T-helper 17 cell (primary cell): ENCODE results near the gene UBE2V1. TPM values are rescaled to one million over a fixed set of nuclear protein-coding genes. Genes with fewer than 3 reads are reported as not detected.
A peak's percentile ranks its signal among the peaks of the same experiment; 100 is the strongest.
"Not testable (repeated sequence)": the region's sequence is repeated elsewhere in the genome, so short reads cannot be mapped to it uniquely, and the experiment has no call there.

Source experiments
- ATAC-seq: fragments of 150-1000 bp; cut with Tn5 transposase; 2 replicates; pipeline ENCODE4 v1.10.0; 2021; ENCODE audit warnings: mild to moderate bottlenecking, moderate library complexity
- DNase-seq, 3 donors: peaks; one replicate each; pipeline versions ENCODE4 v3.0.0 to v3.0.0-alpha.2; 2020 to 2021
- H3K9me3 ChIP-seq: one replicate; pipeline ENCODE4 v1.7.0; 2013; ENCODE audit warnings: low read length, mild to moderate bottlenecking; ENCODE audit not compliant: control insufficient read depth, poor library complexity, severe bottlenecking
- H3K27ac Mint-ChIP-seq: one replicate; pipeline ENCODE4 v1.8.0; 2022; ENCODE audit warnings: mild to moderate bottlenecking, moderate library complexity, mixed read lengths
- H3K27me3 Mint-ChIP-seq: one replicate; pipeline ENCODE4 v1.8.0; 2022; ENCODE audit warnings: mixed read lengths
- H3K36me3 Mint-ChIP-seq: one replicate; pipeline ENCODE4 v1.8.0; 2022; ENCODE audit warnings: low read depth, mixed read lengths
- H3K4me1 Mint-ChIP-seq: one replicate; pipeline ENCODE4 v1.8.0; 2022; ENCODE audit warnings: mild to moderate bottlenecking, mixed read lengths
- H3K4me3 Mint-ChIP-seq: one replicate; pipeline ENCODE4 v1.8.0; 2022; ENCODE audit warnings: mild to moderate bottlenecking, moderate library complexity, mixed read lengths
- total RNA-seq, 4 donors: library from RNA in 2 of 4; stranded (reverse) in 2 of 4; gene quantifications; one replicate each; pipeline ENCODE4 v1.2.3 and lab custom pipeline; 2022 to 2026

Gene UBE2V1
- total RNA-seq, 2 donors from 2014 or later: 124 to 151 TPM

DNA sequence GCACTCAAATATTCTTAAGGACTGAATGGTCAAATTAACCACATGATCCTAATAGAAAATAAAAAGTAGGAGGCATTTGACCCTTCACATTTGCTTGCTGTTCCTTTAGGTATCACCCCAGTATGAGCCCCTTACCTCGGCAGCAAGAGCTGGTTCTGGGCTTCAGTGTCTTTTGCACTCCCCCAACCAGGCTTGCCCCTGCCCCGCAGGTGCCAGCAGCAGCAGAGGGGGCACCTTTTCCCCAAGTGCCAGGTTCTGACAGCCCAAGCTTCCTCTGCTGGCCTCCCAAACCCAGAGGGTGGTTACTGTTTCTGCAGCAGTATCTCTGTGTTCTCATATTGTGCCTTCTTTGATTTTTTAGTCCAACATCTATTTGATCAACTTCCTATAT is 23.2 kb downstream of the UBE2V1 start:
- Mint-ChIP-seq H3K4me3 (no peak overlapping the region), H3K27ac (peak overlapping the region; percentile 39), H3K27me3 (no peaks in the 10 kb centered on the region), H3K4me1 (peaks cover 26% of the 10 kb centered on the region), H3K36me3 (peaks cover 2% of the 10 kb centered on the region)
- no peaks in the 10 kb centered on the region for H3K9me3 ChIP-seq
- ATAC-seq (no peak), DNase-seq (no peak)

DNA sequence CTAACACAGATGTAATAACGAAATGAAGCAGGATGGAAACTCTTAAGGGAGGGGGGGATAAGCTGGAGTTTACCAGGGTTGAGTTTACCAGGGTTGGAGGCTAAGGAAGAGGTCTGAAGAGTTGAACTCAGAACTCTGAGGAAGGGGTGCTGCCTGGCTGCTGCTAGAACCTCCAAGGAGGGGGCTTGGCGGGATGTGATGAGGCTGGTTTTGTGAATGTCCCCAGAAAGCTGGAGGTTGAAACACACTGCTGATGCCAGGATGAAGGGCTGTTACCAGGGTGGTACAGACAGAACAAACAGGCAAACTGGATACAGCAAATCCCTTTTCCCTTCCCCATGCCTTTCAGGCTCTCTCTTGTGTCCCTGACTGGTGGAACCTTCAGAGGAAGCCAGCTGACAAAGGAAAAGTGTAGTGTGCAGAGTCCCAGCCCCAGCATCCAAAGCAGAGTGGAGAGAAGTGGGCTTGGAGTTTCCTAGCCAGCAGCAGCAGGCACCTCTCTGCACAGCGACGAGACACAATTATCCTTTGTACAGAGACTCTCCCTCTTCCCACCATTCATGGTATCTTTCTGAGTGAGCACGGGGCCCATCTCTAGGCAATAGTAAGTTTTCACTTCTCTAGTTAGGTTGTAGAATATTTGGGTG is 23.7 kb downstream of the UBE2V1 start:
- no peak overlapping the region for H3K4me3 Mint-ChIP-seq
- no peaks in the 10 kb centered on the region for H3K27me3 Mint-ChIP-seq
- no peak for ATAC-seq
- H3K36me3 Mint-ChIP-seq: peaks cover 2% of the 10 kb centered on the region
- H3K4me1 Mint-ChIP-seq: peaks cover 26% of the 10 kb centered on the region
- DNase-seq: no peak
- peak overlapping the region; percentile 39 for H3K27ac Mint-ChIP-seq
- H3K9me3 ChIP-seq: no peaks in the 10 kb centered on the region

DNA sequence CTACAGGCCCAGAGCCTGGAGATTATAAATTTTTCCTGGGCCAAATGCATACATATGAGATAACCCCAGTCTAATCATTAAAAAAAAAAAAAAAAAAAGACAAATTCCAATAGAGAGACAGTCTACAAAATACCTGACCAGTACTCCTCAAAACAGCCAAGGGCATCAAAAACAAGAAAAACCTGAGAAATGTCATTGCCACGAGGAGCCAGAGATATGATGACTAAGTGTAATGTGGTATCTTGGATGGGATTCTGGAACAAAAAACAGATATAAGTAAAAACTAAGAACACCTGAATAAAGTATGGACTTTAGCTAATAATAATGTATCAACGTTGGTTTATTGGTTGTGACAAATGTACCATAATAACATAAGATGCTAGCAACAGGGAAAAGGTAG is 24.9 kb downstream of the UBE2V1 start:
- H3K9me3 ChIP-seq: no peaks in the 10 kb centered on the region
- H3K36me3 Mint-ChIP-seq: peaks cover 2% of the 10 kb centered on the region
- no peaks in the 10 kb centered on the region for H3K27me3 Mint-ChIP-seq
- H3K27ac Mint-ChIP-seq: peak overlapping the region; percentile 53
- DNase-seq: no peak
- no peak overlapping the region for H3K4me3 Mint-ChIP-seq
- peaks cover 29% of the 10 kb centered on the region for H3K4me1 Mint-ChIP-seq
- no peak for ATAC-seq

DNA sequence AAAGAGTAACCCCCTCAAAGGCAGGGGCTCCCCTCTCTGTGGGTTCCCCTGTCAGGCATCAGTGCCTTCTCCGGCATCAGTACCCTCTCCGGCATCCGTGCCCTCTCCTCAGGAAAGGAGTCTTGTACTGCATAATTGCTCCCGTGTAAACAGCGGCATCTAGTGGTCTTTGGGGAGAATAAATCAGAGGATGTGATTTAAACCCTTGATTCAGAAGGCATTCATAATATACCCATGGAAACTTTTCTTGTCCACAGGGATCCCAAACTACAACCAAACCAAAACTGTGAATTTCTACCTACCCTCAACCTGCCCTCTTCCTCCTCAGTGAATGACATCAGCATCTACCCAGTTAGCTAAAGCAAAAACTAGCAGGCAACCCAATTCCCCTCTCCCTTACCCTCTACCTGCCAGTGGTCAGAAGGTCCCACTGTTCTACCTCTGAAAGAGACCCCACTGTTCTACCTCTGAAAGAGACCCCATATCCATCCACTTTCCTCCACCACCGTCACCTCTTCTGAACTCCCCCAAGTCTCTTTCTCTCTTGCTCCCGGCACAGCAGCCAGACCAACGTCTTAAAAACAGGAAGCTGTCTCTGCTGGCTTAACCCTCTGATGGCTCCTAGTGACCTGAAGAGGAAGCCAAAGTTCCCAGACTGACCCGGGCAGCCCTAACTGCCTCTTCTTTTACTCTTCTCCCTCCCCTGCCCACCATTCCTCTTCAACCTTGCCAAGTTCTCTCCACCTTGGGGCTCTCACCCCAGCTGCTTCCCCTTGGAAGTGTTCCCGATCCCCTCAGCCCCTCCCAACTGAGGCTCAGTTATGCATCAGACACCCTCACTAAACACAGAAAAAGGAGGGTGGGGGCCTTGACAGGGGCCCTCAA is 27.2 kb downstream of the UBE2V1 start:
- H3K27me3 Mint-ChIP-seq: no peaks in the 10 kb centered on the region
- H3K9me3 ChIP-seq: no peaks in the 10 kb centered on the region
- H3K4me3 Mint-ChIP-seq: peak overlapping the region; percentile 88
- ATAC-seq (peak; percentile 87), DNase-seq (no peak)
- H3K36me3 Mint-ChIP-seq: peaks cover 6% of the 10 kb centered on the region
- H3K4me1 Mint-ChIP-seq: peaks cover 26% of the 10 kb centered on the region
- H3K27ac Mint-ChIP-seq: peak overlapping the region; percentile 92

DNA sequence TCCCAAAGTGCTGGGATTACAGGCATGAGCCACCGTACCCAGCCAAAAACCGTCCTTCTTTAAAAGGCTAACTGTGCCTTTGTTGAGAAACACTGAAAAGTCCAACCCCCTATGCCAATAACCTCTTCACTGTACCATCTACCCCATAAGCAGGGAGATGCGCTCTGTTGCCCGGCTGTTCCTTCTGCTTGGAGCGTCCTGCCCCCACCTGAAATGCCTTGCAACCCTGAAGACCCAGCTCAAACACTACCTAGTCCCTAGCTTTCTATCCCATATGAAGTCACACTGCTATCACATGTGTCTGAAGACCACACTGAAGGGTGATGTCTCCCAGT is 27.8 kb downstream of the UBE2V1 start:
- DNase-seq (no peak), ATAC-seq (no peak)
- no peaks in the 10 kb centered on the region for H3K9me3 ChIP-seq
- Mint-ChIP-seq H3K4me3 (peak overlapping the region; percentile 88), H3K27ac (peak overlapping the region; percentile 92), H3K27me3 (no peaks in the 10 kb centered on the region), H3K4me1 (peaks cover 21% of the 10 kb centered on the region), H3K36me3 (peaks cover 6% of the 10 kb centered on the region)

DNA sequence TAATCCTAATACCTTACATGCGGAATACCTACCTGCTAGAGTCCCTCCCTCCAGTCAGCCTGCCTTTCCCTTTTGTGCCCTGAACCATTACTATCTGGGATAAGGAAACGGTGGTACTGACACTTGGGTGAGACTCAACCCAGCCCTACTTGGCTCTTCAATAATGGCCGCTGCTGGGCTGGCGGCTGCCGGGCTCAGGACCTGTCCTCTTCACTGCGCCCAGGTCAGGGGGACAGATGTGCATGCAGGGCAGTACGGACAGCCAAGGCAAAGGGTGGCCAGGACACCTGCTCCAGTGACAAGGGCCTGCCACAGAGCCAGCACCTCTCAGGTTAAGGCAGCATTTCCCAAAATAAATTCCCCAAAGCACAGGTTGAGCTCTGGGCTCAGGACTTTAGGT is 29.9 kb downstream of the UBE2V1 start:
- Mint-ChIP-seq H3K4me1 (peaks cover 17% of the 10 kb centered on the region), H3K27ac (no peak overlapping the region), H3K27me3 (no peaks in the 10 kb centered on the region), H3K36me3 (peaks cover 3% of the 10 kb centered on the region), H3K4me3 (no peak overlapping the region)
- DNase-seq (no peak), ATAC-seq (no peak)
- no peaks in the 10 kb centered on the region for H3K9me3 ChIP-seq

DNA sequence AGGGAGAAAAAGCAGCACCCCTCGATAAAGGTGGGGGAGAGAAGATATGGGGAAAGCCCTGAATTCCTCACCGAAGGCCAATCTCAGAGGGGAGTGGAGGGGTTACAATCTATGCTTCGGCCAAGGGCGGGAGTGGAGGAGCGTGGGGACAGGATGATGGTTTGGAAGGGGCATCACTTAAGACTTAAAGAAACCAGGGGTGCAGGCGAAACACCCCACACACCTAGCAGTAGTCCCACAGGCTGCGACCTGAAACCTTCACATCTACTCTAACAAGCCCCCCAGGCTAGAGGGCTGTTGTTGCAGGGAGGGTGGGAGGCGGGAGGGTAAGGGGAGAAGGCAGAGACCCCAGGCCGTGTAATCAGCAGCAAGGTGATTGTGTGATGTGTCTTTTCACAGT is 30.9 kb downstream of the UBE2V1 start:
- DNase-seq, H3K9me3 ChIP-seq, H3K36me3 Mint-ChIP-seq, H3K27me3 Mint-ChIP-seq, ATAC-seq: not testable (repeated sequence)
- Mint-ChIP-seq H3K4me3 (peak overlapping the region; percentile 25), H3K4me1 (peaks cover 17% of the 10 kb centered on the region), H3K27ac (peak overlapping the region; percentile 34)

DNA sequence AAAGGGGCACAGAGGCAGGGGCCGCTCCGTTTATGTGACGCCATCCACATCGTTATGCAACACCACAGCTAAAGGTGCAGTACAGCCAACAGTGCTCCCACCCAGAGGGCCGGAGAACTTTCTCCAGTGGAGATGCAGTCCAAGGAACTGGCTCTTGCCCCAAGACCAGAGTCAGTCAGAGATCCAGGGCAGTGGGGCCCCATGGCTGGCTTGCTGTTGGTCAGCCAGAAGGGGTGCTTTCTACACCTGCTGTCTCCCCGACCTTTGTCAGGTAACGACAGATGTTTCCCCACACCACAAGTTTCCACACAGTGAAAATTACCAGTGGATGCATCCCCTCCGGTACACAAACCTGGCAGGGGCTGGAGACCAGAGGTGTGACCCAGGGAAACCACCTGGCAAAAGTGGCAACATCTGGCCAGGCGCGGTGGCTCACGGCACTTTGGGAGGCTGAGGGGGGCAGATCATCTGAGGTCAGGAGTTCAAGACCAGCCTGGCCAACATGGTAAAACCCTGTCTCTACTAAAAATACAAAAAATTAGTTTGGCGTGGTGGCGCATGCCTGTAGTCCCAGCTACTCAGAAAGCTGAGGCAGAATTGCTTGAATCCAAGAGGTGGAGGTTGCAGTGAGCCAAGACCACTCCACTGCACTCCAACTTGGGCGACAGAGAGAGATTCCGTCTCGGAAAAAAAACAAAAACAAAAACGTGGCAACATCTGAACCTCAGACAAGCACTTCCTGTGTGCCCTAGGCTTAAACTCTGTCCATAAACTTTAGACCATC is 34.9 kb downstream of the UBE2V1 start:
- Mint-ChIP-seq H3K36me3 (peaks cover 3% of the 10 kb centered on the region), H3K27me3 (no peaks in the 10 kb centered on the region), H3K4me1 (no peaks in the 10 kb centered on the region), H3K27ac (no peak overlapping the region), H3K4me3 (no peak overlapping the region)
- no peaks in the 10 kb centered on the region for H3K9me3 ChIP-seq
- DNase-seq (no peak), ATAC-seq (no peak)

DNA sequence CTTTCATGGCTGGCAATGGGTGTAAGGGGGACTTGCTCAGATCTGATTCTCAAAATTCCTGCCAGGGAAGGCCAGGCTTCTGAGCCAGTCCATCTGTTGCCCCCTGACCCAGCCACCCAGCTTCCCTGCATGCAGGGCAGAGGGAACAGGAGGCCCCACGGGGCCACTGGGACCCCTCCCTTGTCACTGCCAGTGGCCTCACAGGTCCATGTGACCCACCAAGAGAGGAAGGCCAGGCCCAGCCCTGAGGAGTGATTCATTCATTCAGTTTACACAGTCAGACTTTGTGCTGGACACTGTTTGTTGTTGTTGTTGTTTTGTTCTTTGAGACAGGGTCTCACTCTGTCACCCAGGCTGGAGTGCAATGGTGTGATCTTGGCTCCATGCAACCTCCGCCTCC is 39.5 kb downstream of the UBE2V1 start:
- ATAC-seq: no peak
- Mint-ChIP-seq H3K4me3 (no peak overlapping the region), H3K27me3 (peaks cover 7% of the 10 kb centered on the region), H3K27ac (no peak overlapping the region), H3K4me1 (peaks cover 7% of the 10 kb centered on the region), H3K36me3 (no peaks in the 10 kb centered on the region)
- DNase-seq: no peak
- no peaks in the 10 kb centered on the region for H3K9me3 ChIP-seq

DNA sequence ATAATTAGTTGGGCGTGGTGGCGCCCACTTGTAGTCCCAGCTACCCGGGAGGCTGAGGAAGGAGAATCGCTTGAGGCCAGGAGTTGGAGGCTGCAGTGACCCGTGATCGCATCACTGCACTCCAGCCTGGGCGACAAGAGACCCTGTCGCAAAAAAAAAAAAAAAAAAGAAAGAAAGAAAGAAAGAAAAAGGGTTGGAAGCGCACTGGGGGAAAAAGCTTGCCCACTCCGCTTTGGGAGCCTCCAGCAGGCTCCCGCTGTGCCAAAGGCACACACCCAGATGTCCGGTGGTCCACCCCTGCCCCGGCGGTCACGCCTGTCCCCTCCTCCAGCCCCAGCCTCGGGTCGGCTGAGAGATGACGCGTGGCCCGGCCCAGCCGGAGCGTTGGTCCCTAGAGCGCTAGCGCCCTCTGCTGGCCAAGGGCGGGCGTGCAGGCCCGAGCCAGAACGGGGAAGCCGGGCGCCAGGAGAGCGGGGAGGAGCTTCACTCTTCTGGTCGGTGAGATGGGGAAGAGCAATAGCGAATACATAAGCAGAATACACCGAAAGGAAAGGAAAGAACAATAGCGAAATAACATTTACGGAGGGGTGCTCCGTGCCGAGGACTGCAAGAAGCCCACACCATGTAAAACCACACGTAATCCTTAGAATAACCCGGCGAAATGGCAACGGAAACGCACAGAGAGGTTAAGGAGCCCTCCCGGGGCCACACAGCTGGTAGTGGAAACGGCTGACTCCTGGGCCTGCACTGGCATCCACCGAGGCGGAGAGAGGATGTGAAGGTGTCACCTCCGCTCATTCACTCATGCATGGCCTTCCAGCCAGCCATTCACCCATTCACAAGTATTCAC is 41.7 kb downstream of the UBE2V1 start:
- H3K27ac Mint-ChIP-seq: no peak overlapping the region
- H3K36me3 Mint-ChIP-seq: no peaks in the 10 kb centered on the region
- no peaks in the 10 kb centered on the region for H3K9me3 ChIP-seq
- peaks cover 12% of the 10 kb centered on the region for H3K27me3 Mint-ChIP-seq
- peak overlapping the region; percentile 63 for H3K4me3 Mint-ChIP-seq
- DNase-seq: peak; percentile 79 to 97 (median 86)
- peaks cover 7% of the 10 kb centered on the region for H3K4me1 Mint-ChIP-seq
- peak; percentile 100 for ATAC-seq

DNA sequence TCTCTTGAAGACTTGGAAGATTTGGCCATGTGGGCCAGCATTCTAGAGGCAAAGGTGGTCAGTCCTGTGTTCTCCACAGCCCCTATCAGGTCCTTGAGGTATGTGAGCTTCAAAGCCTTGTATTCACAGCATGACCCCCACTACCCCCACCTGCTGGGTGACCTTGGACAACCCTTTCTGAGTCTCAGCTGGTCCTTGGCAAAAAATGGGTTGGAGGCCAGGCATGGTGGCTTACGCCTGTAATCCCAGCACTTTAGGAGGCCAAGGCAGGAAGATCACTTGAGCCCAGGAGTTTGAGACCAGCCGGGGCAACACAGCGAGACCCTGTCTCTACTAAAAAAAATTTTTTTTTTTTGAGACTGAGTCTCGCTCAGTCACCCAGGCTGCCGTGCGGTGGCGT is 42.6 kb downstream of the UBE2V1 start:
- no peaks in the 10 kb centered on the region for H3K36me3 Mint-ChIP-seq
- H3K9me3 ChIP-seq: no peaks in the 10 kb centered on the region
- no peak overlapping the region for H3K4me3 Mint-ChIP-seq
- DNase-seq (no peak), ATAC-seq (no peak)
- H3K27me3 Mint-ChIP-seq: peaks cover 12% of the 10 kb centered on the region
- H3K27ac Mint-ChIP-seq: no peak overlapping the region
- H3K4me1 Mint-ChIP-seq: peaks cover 7% of the 10 kb centered on the region

DNA sequence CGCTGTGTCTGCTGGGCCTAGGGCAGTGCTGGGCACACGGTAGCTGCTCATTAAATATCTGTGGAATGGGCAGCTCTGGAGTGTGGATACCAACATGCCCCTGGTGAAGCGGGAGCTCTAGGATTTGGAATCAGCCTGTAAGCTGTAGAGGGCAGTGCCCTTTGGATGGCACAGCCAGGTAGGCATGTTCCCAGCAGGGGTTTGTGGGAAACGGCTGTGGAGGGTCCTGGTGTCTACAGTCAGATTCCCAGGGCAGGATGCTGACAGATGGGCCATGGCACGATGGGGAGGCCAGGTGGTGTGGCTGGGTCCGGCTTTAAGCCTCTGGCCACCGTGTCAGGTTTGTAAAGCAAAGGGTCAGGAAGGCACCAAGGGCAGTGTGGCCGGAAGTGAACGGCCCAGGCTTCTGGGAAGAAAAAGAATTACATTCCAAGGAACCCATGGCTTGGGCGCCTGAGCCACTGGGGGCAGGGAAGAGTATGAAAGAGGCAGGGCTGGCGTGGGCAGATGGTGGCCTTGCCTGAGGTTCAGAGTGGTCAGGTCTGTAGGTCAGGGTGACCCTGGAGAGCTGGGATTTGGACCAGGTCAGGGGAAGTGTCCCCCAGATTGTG is 44.8 kb downstream of the UBE2V1 start:
- H3K27me3 Mint-ChIP-seq: peaks cover 12% of the 10 kb centered on the region
- peaks cover 7% of the 10 kb centered on the region for H3K4me1 Mint-ChIP-seq
- H3K27ac Mint-ChIP-seq: no peak overlapping the region
- DNase-seq (no peak), ATAC-seq (no peak)
- H3K4me3 Mint-ChIP-seq: no peak overlapping the region
- no peaks in the 10 kb centered on the region for H3K36me3 Mint-ChIP-seq
- no peaks in the 10 kb centered on the region for H3K9me3 ChIP-seq
